GM19397 (cell line): ENCODE measurements around the gene ATP13A5.

Experiments used
- ATAC-seq: cut with Tn5 transposase; IDR thresholded peaks from one replicate; pipeline ENCODE4 v1.9.1; 2021; ENCODE audit warnings: mild to moderate bottlenecking, moderate library complexity; ENCODE audit not compliant: unreplicated experiment

ATP13A5 gene

DNA sequence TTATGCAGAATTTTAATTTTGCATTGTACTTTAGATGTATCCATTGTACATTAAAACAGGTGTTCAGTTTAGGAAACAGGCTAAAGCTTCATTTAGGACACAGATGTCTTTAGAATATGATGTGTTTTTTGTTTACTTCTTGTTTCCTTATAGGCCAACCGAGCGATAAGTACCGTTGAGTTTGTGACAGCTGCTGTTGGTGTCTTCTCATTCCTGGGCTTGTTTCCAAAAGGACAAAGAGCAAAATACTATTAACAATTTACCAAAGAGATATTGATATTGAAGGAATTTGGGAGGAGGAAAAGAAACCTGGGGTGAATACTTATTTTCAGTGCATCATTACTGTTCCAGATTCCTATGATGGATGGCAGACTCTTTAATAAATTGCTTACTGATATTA is 108.1 kb downstream of the ATP13A5 start:
- no peak for ATAC-seq

DNA sequence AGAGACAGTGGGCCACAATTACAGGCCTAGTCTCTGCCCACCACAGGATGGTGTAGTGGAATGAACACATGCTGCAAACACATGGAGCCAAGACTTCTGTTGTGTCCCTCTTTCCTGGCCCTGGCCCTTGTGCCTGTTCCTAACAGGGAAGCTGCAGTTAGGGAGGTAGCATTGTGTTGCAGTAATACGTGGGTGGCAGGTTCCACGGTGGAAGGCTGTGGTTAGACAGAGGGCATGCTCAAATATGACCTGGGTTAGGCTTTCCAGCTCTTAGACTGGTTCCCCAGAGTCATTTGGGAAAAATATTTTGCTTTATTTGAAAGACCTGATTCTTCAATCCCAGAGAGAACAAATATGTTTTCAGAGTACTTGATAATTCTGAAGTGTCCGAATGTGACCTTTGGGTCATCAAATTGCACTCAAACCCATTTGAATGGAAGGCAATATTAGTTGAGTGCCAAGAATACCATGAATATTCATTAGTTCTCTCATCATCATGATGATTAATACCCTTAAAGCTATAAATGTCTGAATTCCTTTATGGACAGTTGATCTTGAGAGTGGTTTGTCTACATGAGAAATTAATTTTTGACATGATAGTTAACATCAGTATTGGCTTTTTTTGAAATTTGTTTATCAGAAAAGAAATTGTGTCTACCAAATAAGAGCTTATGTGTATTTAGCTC is 109.1 kb downstream of the ATP13A5 start:
- ATAC-seq: no peak

DNA sequence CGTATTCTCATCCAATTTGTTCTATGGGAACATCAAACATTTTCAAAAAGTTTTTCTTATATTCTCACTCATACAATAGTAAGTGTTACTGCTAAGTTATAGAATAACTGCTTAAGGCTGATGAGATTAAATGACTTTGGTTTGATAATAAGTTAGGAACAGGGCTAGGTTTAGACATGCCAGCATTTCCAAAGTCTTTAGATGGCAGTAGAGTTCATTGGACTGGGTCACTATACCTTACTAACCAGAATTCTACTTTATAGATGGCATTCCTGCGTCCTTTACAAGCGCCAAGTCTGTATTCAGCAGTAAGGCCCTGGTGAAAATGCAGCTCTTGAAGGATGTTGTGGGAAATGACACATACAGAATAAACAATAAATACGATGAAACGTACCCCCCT is 115.8 kb downstream of the ATP13A5 start:
- ATAC-seq: no peak

DNA sequence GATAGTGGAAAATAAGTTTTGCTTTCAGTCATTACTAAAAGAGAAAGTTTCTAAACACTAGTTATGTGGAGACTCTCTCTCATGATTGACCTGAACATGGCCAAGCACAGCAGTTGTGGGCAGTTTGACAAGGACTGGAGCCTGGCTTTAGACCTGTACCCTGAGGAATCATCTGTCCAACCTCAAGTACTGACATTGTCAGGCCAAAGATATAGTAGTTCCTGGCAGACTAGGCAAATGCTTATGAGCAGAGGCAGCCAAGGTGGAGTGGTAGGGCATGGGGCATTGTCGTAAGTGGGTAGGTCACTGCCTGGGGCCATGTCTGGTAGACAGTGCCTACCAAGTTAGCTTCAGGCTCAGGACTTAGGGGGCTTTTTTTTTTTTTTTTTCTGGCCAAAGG is 116.6 kb downstream of the ATP13A5 start:
- ATAC-seq: no peak

DNA sequence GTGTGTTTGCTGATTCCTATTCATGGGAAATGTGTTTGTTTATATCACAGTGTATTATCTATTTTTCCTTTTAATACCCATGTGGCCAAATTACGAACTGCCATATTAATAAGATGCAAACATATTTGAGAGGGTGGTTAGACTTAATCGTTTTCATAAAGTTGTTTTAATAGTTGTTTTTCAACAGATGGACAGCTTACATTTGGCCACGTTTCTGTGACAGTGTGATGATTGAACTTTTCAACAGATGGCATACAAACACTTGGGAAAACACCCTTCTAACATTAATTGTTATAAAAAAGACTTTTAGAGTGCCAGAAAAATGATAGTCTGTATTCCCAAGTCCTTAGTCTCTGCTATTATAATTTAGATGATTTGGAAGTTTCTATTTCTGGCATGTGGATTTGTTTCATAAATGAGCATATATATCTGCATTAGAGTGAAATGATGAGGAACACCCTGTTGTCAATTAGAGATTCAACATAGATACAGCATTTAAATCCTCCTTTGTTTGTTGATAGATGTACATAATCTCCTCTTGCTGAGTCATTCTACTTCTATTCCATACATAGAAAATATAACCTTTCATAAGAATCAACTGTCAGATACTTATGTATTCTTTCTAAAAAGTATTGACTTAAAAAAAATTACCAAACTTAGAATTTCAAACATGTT is 124.4 kb downstream of the ATP13A5 start:
- ATAC-seq: no peak

DNA sequence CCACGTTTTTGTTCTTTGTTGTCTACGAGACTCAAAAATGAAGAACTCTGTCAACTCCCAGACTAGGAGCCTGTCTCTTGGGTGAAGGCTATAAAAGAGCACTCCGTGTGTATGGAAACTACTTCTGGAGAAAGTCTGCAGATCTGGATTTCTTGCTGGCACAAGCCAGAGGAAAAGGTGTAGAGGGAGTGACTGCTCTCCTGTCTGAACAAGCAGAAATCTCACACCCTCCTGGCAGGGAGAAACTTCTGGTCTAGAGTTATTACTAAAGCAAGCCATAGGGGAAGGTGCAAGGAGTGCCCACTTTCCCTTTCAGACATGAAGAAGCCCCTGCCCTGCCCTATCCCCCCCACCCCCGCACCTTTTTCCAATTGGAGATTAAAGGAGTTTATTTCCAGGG is 128.1 kb downstream of the ATP13A5 start:
- ATAC-seq: no peak

DNA sequence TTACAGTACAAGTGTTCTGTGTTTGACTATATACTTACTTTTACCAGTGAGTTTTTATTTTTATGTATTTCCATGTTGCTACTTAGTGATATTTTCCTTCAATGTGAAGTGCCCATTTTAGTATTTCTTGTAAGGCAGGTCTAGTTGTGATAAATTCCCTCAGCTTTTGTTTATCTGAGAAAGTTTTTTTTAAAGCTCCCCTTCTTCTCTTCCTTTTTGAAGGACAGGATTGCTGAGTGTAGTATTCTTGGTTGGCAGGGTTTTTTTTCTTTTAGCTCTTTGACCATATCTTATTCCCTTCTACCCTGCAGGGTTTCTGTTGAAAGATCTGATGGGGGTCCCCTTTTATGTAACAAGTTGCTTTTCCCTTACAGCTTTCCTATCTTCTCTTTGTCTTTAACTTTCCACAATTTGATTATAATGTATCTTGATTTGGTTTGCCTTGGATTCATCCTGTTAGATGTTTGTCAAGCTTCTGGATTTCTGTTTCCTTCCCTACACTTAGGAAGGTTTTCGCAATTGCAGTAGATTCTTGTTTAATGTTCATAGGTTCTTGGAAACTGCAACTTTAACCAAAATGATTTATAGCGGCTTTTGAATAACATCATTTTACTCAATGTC is 129.6 kb downstream of the ATP13A5 start:
- no peak for ATAC-seq

DNA sequence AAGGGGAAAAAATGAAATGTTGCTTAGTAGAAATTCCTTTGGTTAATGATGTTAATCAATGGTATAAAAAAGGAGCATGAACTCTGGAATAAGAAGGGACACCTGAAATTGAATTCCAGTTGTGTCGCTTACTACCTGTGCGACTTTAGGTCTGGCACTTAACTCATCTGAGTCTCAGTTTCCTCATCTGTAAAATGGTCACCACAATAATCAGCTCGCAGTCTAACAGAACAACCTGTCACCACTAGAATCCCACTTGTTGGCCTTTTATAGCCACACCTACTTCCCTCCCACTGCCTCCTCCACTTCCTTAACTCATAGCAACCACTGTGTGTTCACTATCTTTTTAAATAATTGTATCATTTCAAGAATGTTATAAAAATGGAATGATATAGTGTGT is 135.0 kb downstream of the ATP13A5 start:
- ATAC-seq: no peak

DNA sequence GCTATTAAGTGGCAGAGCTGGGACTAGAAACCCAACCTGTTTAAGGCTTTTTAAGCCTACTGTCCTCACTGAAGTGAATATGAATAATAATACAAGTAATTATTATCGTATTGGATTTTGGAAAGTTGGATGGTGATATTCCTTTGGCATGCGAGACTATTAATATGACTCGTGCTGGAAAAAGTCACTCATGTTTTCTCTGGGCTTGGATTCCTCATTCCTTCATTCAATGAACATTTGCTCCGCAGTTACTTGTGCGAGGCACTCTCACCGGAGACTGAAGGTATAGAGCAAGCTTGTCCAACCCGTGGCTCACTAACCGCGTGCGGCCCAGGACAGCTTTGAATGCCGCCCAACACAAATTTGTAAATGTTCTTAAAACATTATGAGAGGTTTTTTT is 136.8 kb downstream of the ATP13A5 start:
- no peak for ATAC-seq

DNA sequence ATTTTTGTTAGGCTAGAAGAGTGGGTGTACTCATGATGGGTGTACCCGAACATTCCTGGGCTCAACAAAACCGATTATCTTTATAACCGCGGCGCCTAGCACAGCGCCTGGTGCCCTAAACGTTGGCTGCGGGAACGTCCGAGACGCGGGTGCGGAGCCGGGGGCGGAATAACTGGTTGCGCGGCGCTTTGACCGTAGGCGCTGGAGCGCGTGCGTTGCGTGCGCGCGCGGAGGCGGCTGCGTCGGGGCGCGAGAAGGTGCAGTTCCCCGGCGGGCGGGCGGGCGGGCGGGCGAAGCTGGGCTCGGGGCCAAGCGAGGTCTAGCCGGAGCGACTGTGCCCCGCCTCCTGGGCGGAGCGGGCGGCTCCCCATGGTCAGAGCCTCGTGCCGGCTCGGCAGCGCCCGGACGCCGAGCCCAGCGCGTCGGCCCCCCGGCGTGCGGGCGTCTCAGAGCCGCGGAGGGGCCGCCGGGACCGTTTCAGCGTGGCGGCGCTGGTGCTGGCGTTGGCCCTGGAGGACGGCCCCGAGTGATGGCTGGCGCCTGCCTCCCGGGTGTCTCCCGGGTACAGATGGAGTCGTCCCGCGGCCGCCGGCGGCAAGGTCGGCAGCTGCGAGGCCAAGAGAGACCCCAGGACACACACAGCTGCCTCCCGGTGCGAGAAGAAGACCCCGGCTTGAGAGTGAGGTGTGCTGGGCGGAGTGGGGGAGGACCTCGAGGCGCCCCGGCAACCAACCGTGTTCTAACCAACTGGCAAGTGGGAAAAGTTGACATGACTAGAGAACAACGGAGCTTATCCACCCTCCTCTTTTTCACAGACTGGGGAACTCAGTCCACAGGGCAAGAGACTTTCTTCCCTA is 137.5 kb downstream of the ATP13A5 start, which contains the start of gene PLAAT1:
Gene PLAAT1, plus strand, starts transcription at position 373 of the 857 bp plus-strand sequence. CDS start 14,429 bp downstream, outside the sequence.
- peak; percentile 72 for ATAC-seq

DNA sequence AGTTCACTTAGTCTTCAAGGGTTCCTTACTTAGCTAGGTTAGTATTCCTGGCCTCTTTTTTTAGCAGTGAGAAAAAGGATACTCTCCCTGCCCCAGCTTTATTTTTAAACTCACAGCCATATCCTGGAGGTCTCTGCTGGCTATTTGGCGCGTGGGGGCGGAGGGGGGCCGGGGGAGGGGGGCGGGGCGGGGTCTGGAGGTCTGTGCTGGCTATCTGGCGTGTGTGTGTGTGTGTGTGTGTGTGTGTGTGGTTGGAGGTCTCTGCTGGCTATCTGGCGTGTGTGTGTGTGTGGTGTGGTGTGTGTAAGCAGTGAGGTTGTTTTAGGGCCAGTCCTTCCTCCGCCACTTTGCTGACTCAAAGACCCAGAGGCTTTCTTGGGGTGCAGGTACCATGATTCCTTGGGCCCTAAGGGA is 138.1 kb downstream of the ATP13A5 start:
- ATAC-seq: no peak

DNA sequence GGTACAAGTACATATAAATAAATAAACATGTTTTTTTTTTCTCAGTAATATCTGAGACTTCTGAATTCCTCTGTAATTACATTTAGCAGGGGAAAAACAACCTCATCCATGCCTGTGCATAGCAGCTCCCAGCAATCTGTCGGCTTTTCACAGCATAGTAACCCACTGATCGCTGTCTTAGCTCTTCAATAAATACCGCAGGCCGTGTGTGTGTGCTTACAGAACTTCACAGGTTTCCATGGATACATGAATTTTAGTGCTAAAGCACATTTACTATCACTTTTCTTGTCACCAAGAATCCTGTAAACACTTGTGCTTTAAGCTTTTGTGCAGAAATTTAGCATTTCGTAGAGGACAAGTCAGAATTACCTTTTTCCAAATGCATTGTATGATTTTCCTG is 141.5 kb downstream of the ATP13A5 start:
- no peak for ATAC-seq

DNA sequence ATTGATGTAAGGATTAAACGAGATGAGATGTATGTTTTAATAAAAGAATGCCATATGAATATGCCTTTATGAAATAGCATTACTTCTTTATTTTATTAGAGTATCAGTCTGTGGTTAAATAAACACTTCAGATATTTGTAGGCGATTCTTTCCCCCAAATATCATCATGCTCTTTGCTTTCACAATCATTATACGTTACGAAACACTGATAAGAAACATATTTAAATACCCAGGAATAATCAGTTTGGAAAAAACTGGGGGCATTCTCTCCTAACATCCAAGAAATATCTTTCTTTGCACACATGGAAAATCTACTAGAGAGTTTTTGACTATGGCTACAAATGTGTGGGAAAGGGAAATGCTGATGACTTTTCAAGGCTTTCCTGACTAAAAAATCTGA is 142.0 kb downstream of the ATP13A5 start:
- no peak for ATAC-seq

DNA sequence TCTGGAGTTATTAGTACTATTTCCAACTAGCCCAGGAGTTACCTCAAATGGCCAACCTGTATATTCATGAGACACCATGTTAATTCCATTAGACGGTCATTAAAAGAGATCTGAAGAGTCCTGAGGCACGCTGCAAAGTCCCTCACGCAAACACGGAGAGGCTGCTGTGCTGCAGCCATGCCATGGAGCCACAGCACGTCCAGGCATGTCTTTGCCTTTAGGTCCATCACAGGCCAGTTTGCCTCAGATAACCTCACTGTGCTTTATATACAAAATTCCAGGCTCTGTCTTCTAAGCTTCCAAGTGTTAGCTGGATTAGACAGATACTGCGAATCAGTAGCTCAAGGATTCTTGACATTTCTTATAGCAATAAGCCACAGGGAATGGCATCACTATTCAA is 147.4 kb downstream of the ATP13A5 start:
- ATAC-seq: no peak

DNA sequence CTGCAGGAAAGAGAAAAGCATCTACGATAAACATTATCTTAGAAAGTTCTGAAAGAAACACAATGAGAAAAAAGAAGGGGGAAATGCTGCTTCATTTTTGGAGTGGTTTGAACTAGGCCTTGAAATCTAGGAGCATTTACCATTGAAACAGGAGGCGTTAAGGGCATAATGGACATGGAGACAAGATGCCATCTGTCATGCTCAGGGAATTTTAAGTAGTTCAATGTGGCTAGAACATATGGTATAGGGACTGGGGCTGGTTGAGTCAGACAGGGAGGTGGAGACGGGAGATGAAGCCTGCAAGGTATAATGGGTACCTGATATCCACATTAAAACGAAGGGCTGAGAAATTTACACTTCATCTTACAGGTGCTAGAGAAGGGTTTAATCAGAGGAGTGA is 147.9 kb downstream of the ATP13A5 start:
- no peak for ATAC-seq

DNA sequence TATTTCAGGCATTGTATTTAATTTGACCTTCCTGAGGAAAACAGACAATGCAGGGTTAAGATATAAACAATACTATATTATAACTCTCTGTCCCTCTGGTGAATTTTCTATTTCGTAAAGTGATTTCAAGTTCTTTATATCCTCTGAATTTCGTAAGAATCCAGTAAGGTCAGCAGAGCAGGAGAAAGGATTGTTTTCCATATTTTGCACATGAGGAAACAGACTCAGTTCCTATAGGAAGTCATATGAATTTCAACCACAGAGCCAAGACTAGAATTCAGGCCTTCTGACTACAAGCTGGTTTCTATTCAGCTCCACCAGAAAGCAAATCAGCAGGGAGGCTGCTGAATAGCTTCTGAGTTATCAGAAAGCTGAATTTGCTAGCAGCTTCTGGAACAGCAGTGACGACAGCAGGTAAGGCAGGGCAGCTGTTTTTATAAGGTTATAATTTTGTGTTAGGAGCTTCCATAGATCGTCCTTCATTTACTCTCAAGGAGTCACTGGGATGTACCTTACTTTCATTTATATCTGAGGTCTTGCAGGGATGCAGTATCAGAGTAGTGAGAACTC is 148.6 kb downstream of the ATP13A5 start:
- ATAC-seq: no peak

DNA sequence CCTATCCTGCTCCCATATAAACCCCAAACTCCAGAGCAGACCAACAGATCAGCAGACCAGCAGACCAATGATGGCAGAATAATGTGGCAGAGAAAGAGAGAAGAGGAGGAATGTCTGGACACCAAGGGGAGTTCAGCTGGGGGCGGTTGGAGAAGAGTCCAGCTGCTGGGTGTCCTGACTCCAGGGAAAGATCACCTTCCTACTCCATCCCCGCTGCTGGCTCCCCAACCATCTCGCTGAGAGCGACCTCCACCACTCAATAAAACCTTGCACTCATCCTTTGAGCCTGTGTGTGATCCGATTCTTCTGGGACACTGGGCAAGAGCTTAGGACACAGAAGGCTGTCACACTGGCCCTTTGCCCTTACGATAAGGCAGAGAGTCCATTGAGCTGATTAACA is 150.3 kb downstream of the ATP13A5 start:
- no peak for ATAC-seq

DNA sequence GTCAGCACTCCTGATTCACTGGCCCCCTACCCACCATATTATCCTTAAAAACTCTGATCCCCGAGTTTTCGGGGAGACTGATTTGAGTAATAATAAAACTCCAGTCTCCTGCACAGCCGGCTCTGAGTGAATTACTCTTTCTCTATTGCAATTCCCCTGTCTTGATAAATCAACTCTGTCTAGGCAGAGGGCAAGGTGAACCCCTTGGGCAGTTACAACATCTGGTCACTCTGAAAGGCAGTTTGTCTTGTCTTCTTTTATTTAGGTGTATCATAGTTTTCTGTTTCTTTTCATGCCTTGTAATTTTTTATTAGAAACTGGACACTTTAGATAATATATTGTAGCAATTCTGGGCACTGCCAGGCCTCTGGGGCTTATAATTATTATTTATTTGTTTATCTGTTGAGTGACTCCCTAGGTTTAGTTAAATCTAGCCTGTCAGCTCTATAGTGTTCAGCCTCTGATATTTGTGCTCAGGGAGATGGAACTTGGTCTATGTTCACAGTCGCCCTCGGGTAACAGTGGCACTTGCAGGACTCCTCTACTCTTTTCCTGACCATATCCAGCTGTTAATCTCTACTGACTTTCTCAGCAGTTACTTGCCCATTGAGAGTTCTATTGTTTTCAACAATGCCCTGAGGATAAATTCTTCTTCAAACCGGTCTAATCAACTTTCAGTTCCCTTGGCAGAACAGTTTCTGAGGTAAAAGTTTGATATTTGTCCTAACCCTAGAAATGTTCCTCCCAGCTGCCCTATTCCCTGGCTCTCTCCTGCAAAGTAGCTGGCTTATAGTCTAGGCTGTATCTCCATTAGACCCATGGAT is 153.0 kb downstream of the ATP13A5 start:
- ATAC-seq: no peak
